Activated CD4-positive, alpha-beta T cell treated with anti-CD3 and anti-CD28 coated beads, Interleukin-10, Interleukin-2, amounts not matched to agents 100 ng/mL and 50 ng/mL, durations not matched to agents 16 hours and 8 hours (primary cell): Measurements from ENCODE around the gene RAD51C.
"Not testable (repeated sequence)": the region's sequence is repeated elsewhere in the genome, so short reads cannot be mapped to it uniquely, and the experiment has no call there.

ENCODE experiments used
- DNase-seq: peaks from one replicate; pipeline ENCODE4 v3.0.0-alpha.2; 2020

The RAD51C gene

DNA sequence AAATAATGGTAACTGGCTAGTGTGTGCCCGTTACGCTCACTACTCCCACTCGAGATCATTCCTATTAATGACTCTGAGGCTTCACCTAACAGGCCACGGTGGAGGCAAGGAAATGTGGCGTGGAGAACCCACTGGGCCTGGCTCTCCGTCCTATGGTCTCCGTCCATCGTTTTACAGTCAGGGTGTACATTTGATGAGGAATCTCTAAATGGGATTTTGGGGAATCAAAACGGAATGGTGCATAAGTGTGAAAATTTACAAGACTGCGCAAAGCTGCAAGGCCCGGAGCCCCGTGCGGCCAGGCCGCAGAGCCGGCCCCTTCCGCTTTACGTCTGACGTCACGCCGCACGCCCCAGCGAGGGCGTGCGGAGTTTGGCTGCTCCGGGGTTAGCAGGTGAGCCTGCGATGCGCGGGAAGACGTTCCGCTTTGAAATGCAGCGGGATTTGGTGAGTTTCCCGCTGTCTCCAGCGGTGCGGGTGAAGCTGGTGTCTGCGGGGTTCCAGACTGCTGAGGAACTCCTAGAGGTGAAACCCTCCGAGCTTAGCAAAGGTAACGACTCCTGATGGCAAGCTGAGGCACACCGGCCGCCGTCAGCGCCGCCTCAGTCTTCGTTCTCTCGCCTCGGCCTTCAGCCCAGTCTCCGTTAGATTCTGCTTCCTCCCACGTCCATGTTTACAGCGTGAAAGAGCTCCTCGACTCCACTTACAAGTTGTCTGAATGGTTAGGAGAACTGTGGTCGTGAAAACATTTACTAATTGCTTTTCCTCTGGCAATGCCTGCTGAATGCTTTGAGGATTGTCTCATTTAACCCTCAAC, at the start of gene RAD51C:
Gene RAD51C (plus strand): TSS at position 364 of the 817 bp plus-strand sequence. CDS start 42 bp downstream, at position 406.
- peak; percentile 94 for DNase-seq

DNA sequence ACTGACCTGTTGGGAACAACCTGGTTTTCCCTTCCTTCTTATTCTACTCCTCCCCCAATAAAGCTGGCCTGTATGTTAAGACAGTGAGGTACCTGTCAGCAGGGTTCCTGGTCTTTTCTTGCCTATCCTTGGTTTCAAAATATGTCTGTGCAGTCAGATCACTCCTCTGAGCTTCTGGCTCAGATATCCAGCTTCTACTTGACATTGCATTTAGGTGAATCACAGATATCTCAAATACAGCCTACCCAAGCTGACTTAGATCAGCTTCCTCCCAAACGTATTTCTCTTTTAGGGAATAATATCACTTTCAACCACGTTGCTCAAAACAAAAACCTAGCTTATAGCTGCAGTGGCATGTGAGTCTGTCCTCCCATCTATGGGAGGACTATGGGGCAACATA, 49.3 kb upstream of the RAD51C start:
- no peak for DNase-seq

DNA sequence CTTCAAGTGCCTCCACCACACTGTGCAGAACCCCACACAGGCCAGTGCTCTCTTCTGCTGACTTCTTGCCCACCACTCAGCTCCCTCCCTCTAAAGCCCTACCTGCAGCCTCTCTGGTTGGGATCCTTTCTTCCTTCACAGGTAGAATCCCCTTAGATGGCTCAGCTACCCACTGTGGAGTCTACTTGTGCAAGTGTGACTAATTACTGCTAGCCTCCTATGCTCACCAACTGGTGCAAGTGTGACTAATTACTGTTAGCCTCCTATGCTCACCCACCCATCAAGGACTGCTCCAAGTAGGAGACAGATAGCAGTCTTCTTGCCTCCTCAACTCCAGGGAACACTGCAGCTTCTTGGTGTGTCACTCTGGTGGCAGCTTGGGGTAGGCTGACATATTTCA, 44.2 kb upstream of the RAD51C start:
- DNase-seq = no peak

DNA sequence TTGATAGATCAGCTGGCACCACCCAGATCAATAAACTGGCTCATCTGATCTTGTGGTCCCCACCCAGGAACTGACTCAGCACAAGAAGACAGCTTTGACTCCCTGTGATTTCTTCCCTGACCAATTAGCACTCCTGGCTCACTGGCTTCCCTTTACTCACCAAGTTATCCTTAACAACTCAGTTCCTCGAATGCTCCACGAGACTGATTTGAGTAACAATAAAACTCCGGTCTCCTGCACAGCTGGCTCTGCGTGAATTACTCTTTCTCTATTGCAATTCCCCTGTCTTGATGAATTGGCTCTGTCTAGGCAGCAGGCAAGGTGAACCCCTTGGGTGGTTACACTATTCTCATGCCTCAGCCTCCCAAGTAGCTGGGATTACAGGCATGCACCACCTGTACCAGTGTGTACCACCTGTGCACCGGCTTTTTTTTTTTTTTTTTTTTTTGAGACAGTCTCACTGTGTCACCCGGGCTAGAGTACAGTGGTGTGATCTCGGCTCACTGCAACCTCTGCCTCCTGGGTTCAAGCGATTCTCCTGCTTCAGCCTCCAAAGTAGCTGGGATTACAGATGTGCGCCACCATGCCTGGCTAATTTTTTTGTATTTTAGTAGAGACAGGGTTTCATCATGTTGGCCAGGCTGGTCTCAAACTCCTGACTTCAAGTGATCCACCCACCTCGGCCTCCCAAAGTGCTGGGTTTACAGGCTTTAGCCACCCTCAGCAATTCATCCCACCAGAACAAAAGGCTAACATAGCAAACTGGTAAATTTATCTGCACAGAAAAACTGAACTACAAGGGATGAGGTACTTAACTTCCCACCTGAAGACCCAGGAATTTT, 34.2 kb upstream of the RAD51C start:
- DNase-seq = peak; percentile 72

DNA sequence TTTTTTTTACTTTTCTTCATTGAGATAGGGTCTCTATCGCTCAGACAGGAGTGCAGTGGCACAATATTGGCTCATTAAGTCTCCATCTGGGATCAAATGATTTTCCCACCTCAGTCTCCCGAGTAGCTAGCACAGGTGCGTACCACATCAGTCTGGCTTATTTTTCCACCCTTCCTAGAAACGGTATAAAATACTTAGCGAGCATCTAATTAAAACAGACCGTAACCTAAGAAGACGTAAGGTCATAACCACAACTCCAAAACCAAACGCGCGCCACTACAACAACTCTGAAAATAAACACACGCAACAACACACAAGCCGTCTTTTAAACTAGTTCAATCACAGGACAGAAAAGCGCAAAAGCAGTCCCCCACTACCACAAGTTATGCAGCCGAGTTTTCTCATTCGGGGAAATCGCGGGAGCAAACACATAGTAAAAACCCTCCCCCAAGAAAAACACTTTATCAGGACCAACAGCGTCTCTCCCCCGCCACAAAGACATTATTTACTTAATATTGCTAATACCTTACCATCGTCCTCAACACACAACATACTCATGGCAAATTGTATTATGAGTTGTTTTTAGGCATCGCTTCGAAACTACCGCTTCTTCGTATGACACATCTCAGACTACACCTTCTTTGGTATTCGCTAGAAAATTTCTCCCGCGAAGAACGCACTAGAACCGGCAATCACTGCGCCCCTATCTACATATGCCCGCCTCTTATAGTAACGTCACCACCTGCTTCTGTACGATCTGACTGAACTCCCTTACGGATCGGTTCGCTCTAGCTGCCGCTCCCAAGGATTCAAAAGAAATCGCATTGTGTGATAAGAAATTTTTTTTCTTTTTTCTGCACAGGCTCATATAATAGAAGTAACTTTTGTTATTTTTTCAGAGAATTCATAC, 33.3 kb upstream of the RAD51C start:
- peak; percentile 93 for DNase-seq

DNA sequence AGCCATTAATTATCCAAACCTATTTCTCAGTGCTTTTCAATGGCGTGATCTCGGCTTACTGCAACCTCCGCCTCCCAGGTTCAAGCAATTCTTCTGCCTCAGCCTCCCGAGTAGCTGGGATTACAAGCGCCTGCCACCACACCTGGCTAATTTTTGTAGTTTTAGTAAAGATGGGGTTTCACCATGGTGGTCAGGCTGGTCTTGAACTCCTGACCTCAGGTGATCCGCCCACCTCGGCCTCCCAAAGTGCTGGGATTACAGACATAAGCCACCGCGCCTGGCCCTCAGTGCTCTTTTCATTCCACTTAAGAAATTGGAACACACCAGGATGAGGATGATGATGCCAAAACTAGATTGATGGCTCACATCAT, 32.7 kb upstream of the RAD51C start:
- DNase-seq = not testable (repeated sequence)

DNA sequence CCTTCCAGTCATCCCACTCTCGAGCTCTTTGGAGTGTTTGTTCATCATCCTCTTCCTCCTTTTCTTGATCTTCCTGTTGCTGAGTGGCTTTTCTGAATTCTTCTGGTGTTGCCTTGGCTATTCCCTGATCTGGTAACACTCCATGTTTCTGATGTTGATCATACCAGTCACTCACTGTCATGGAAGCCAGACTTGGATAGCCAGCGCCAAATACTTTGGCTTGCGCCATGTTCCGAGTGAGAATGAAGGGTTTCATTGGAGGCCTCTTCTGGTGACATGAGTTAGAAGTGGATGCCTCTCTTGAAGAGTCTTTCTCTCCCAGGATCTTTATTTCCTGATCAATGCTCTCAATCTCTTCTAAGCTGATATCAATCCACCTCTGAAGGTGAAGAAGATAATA, 31.8 kb upstream of the RAD51C start:
- no peak for DNase-seq

DNA sequence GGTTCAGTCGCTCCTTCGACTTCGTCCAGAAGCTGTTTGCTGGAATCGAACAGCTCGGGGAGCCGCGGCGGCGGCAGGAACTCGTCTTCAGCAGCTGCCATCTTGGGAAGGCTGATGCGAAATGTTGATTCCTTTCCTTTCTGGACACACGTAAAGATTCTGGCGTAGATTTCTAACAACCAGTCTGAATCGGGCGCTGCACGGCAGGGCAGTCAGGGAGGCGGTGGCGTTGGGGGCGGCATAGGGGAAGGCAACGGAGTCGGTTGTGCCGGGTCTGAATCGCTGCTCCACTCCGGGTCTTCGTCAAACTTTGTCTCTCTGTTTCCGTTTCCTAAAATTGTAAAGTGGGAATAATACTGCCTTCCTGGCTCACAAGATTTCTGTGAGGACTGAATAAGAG, 30.9 kb upstream of the RAD51C start:
- no peak for DNase-seq

DNA sequence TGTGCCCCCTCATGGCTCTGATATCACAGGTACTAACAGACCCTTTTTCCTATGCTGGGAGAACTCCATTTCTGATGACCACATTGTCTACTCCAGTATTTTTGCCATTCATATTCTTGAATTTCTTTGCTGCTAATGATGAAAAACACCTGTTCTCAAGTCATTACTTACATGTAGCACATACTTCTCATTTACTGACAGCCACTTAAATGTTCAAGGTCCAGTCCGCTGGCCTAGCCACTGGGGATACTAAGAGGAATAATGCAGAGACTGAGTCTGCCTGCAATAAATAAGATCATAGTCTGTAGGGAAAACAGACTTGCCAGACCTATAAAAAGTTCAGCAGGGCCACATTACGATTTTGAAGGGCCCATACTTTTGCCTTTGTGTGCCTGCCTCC, 28.1 kb upstream of the RAD51C start:
- no peak for DNase-seq

DNA sequence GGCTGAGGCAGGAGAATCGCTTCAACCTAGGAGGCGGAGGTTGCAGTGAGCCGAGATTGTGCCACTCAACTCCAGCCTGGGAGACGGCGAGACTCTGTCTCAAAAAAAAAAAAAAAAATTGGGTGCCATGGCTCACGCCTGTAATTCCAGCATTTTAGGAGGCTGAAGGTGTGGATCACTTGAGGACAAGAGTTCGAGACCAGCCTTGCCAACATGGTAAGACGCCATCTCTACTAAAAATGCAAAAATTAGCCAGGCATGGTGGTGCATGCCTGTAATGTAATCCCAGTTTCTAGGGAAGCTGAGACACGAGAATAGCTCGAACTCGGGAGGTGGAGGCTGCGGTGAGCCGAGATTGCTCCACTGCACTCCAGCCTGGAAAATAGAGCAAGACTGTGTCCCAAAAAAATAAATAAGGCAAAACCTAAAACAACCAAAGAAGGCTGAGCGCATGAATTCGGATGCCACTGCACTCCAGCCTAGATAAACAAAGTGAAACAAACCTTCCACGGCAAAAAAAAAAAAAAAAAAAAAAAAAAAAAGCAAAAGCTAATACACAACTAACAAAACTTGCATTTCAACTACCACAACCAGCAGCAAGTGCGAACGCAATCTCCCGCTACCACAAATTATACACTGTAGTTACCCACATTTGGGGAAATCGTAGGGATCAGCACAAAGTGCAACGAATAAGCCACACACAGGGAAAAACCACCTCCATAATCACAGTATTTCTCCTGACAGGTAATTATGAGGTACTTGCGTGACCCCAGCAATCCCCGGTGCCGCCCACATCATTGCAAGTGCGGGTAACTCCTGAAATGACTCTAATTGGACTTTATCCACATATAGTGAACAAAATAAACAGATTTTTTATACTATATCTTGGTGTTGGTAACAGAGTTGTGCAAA, 26.2 kb upstream of the RAD51C start:
- no peak for DNase-seq

DNA sequence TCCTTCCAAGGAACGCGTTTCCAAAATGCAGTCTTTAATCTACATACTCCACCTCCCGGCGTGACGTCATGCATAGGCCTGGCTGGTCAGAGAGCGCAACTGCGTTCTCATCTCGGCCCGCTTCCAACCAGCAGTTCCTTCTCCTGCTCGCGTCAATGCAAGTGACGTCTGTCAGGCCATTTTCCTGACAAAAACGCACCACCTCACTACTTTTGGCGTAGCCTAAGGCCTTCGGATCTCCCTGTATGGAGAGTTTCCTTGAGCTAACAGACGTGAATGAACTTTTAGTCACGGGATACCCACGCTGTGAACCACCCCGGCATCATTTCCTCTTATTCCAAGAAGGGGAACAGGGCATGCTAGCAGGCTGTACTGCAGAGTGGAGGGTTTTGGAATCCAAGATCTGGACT, 25.5 kb upstream of the RAD51C start:
- peak; percentile 48 for DNase-seq

DNA sequence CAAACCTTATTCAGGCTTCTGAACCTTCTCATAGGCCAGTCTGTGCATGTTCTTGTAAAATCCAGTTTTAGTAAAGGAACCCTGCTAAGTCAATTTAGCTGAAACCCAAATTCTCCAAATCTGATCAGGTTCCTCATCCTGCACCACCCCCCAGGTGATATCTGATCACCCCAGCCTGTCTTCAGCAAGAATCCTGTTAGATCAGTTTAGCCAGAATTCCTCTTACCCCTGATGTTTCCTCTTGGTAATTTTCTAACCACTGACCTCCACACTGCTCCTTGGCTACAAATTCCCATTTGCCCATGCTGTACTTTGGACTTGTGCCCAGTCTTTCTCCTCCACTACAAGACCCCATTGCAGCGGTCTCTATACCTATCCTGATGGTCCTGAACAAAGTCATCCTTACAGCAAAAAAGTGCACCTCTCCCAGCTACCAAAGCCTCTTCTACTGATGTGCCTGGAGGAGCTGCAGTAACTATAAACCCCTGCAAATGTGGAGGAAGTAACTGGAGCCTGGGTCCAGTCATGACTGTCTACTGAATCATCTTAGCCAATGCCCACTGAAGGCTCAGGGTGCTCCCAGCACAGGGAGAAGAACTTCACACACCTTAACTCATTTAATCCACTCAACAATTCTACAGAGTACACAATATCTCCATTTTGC, 24.3 kb upstream of the RAD51C start:
- no peak for DNase-seq

DNA sequence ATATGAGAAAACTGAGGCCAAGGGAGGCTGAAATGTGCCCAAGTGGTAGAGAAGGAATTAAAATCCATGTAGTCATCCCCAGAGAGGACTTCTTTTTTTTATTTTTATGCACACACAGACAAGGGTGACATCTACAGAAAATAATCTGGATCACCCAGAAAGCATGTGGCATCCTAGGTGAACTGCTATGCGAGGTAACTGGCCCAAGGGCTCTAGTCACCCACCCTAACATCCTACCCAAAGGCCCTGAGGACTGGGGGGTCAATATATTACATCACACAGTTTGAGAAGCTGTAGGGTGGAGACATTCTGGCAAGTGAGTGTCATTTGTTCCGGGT, 23.8 kb upstream of the RAD51C start:
- DNase-seq = no peak

DNA sequence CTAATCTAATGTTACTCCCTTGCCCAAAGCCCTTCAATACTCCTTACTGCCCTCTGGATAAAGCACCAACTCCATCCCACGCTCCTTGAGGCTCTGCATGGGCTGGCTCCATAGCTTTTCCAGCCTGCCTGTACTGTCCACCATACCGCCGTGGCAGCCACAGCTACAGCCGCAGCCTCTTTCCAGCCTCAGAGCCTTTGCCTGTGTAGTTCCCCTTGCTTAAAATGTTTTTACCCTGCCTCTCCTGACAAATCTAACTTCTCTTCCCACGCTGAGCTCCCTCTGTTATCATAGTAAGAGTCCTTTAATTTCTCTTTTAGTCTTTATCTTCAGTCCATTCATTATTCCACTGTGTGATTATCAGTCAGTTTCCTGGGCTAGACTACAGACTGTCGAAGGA, 22.5 kb upstream of the RAD51C start:
- no peak for DNase-seq

DNA sequence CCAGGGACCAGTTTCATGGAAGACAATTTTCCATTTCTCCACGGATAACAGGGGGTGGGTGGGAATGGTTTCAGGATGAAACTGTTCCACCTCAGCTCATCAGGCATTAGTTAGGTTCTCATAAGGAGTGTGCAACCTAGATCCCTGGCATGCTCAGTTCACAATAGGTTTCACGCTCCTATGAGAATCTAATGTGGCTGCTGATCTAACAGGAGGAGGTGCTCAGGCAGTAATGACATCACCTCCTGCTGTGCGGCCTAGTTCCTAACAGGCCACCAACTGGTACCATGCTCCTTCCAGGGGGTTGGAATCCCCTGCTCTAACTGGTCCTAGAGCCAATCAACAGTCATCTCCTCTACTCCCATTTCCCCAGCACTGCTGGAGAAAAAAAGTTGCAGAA, 20.4 kb upstream of the RAD51C start:
- no peak for DNase-seq

DNA sequence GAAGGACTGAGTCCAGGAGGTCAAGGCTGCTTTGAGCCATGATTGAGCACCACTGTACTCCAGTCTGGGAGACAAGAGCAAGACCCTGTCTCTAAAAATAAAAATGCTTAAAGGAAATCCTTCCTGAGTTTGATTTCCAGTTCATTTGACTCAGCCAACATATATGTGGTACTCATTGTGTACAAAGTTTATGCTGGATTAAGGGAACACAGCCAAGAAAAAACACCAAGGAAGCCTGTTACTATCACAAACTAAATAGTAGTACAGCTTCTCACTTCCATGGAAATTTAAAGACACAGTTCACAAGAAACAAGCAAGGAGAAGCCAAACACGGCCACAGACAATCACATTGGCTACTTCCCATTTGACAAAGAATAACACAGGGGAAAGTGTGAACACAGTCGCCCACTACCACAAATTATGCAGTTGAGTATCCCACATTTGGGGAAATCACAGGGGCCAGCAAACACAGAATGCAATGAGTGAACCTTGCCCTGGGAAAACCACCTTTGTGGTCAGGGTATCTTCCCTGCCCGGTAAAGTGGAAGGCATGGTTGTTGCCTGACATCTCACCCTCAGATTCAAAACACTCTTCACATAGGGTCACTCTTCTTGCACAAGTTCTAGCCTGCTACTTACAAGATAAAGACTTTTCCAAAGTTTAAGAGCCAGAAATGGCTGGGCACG, 15.1 kb upstream of the RAD51C start:
- no peak for DNase-seq

DNA sequence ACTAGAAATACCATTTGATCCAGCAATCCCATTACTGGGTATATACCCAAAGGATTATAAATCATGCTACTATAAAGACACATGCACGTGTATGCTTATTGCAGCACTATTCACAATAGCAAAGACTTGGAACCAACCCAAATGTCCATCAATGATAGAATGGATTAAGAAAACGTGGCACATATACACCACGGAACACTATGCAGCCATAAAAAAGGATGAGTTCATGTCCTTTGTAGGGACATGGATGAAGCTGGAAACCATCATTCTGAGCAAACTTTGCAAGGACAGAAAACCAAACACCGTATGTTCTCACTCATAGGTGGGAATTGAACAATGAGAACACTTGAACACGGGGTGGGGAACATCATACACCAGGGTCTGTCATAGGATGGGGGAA, 14.1 kb upstream of the RAD51C start:
- not testable (repeated sequence) for DNase-seq

DNA sequence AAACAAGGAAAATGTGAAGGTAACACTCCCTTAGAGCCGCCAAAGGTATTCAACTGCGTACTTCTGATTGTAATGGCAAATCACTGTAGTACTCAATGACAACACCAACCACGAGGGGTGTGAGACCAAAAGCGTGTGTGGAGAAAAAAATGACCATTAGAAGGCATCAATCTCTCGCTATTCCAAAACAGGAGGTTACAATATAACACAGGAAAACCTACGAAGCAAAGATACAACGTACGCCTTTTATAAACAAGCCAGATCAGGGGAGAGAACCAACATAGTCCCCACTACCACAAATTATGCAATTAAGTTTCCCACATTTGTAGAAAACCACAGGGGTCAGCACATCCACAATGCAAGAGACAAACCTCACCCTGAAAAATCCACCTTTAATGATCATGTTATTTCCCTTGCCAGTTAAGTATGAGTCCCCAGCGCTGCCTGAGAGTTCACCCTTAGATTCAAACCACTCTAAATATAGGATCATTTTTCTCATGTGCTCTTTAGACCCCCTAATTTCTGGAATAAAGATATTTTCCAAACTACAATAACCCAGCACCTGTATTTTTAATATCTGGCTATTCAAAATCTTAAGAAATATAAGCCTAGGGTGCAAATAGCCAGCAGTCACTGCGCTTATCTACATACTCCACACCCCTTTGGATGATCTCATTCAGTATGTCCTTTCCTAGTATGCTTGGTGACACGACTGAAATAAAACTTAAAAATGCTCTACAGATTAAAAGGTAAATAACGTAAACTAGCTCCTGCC, 13.0 kb upstream of the RAD51C start:
- peak; percentile 38 for DNase-seq

DNA sequence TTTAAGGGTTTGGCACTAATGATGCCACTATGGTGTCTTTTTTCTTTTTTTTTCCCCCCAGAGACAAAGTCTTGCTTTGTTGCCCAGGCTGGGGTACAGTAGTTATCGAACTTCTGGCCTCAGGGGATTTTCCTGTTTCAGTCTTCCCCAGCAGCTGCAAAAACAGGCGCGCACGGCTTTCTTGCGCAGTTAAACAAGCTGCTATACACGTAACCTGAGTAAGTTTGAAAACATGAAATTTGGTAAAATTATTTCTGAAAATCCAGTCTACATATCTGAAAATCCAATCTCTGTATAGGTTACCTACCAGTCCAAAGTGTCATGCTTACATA, 12.4 kb upstream of the RAD51C start:
- no peak for DNase-seq

DNA sequence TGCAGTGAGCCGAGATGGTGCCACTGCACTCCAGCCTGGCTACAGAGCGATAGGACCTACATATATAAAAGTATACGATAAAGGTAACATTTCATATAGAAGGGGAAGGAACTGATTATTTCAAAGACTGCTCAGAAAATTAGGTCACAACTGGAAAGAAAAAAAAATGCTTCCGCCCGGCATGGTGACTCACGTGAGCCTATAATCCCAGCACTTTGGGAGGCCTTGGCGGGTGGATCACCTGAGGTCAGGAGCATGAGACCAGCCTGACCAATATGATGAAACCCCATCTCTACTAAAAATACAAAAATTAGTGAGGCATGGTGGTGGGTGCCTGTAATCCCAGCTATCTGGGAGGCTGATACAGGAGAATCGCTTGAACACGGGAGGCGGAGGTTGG, 8.4 kb upstream of the RAD51C start:
- DNase-seq = no peak
